CD4-positive, alpha-beta T cell (primary cell): ENCODE measurements around the gene MVD. TPM values are rescaled to one million over a fixed set of nuclear protein-coding genes. Genes with fewer than 3 reads are reported as not detected.

Experiments used
- ATAC-seq: fragments of 200-7000 bp; cut with Tn5 transposase; one replicate; pipeline ENCODE4 v1.10.0; 2022; ENCODE audit warnings: mild to moderate bottlenecking; ENCODE audit not compliant: poor library complexity
- CTCF ChIA-PET: fragments of 350-600 bp; sonication (Branson Sonifier 250); formaldehyde crosslinking; loops from one replicate; lab custom pipeline; 2021; ENCODE audit warnings: antibody characterized with exemption, inconsistent platforms; lab: Charles Lee
- POLR2A ChIA-PET: fragments of 350-600 bp; sonication (Branson Sonifier 250); formaldehyde crosslinking; loops from one replicate; lab custom pipeline; 2021; ENCODE audit warnings: antibody characterized with exemption, inconsistent platforms; lab: Charles Lee
- DNase-seq, 14 experiments: peaks; one replicate each; pipeline ENCODE4 v3.0.0-alpha.2; 2013 to 2020; ENCODE audit warnings: mixed read lengths in 2 of 14
- H3K27ac ChIP-seq, 2 donors: one replicate each; pipeline versions ENCODE4 v1.5.1 to v1.7.0; 2013; ENCODE audit warnings: low read length in 2 of 2, low read depth in 1 of 2, mild to moderate bottlenecking in 1 of 2
- H3K27me3 ChIP-seq, 2 experiments: 1 replicate in 1 of 2; 2 replicates in 1 of 2; pipeline versions ENCODE4 v1.6.1 to v1.7.0; 2013; ENCODE audit warnings: low read length in 2 of 2, control low read depth in 1 of 2, mild to moderate bottlenecking in 1 of 2, moderate library complexity in 1 of 2; ENCODE audit not compliant: insufficient read depth in 2 of 2, control insufficient read depth in 1 of 2
- H3K36me3 ChIP-seq: one replicate; pipeline ENCODE4 v1.6.1; 2013; ENCODE audit warnings: low read length, control low read depth; ENCODE audit not compliant: insufficient read depth
- H3K4me1 ChIP-seq: one replicate; pipeline ENCODE4 v1.6.1; 2013; ENCODE audit warnings: low read length, control low read depth; ENCODE audit not compliant: insufficient read depth
- H3K4me3 ChIP-seq: one replicate; pipeline ENCODE4 v1.5.1; 2013; ENCODE audit warnings: mild to moderate bottlenecking, low read length, moderate library complexity
- H3K9me3 ChIP-seq, 2 experiments: 1 replicate in 1 of 2; 2 replicates in 1 of 2; pipeline versions ENCODE4 v1.6.1 to v1.7.0; 2013; ENCODE audit warnings: low read length in 2 of 2, mild to moderate bottlenecking in 2 of 2, control low read depth in 1 of 2, moderate library complexity in 1 of 2; ENCODE audit not compliant: control insufficient read depth in 1 of 2, insufficient read depth in 1 of 2
- H3K27ac Mint-ChIP-seq: one replicate; pipeline ENCODE4 v1.8.0; 2020; ENCODE audit warnings: mixed read lengths
- H3K27me3 Mint-ChIP-seq: one replicate; pipeline ENCODE4 v1.8.0; 2021; ENCODE audit warnings: mixed read lengths
- H3K36me3 Mint-ChIP-seq: one replicate; pipeline ENCODE4 v1.8.0; 2021; ENCODE audit warnings: low read depth, mixed read lengths
- H3K4me1 Mint-ChIP-seq: one replicate; pipeline ENCODE4 v1.8.0; 2021; ENCODE audit warnings: low read depth, mixed read lengths
- H3K4me3 Mint-ChIP-seq: one replicate; pipeline ENCODE4 v1.8.0; 2020; ENCODE audit warnings: mild to moderate bottlenecking, mixed read lengths
- H3K9me3 Mint-ChIP-seq: one replicate; pipeline ENCODE4 v1.8.0; 2020; ENCODE audit warnings: mixed read lengths
- intact Hi-C, 2 experiments: fragments of 100-400 bp; cut with DNase I in 1 of 2; cut with micrococcal nuclease in 1 of 2; formaldehyde crosslinking; loops; one replicate each; pipeline versions ENCODE4 v1.15.1 to v1.9.0; 2023 to 2025; cut with DNase I, micrococcal nuclease
- total RNA-seq, 174 experiments: library from RNA in 2 of 174; stranded (reverse) in 2 of 174; gene quantifications; one replicate each; pipeline ENCODE4 v1.2.3 and lab custom pipeline; 2021 to 2026
- TF ChIP-seq, protein P1 (sequence below): fragments of 200-600 bp; IDR thresholded peaks from one replicate; pipeline ENCODE4 v1.8.0; 2022; ENCODE audit warnings: antibody characterized with exemption, mild to moderate bottlenecking

The MVD gene
- total RNA-seq, 2 experiments from 2014 or later: 74.2 to 76.9 TPM

DNA sequence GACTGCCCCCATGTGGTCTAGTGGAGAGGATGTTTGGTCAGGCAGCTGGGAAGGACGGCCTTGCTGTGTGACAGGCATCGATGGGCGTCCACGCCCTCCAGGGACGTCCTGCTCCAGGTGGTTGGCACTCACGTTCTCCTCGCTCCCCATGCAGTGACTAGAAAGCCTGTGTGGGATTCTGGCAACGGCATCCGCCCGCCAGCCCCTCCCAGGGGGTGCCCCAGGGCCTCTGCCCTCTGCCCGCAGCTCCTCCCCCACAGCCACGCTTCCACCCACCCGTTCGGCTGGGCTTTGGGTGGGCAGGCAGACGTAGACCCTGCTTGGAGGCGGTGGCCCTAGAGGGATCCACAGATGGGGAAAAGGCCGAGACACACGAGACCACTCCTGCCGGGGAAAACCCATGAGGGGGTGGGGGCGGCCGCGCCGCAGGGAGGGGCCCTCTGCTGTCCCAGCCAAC, 29.2 kb downstream of the MVD start:
- peak overlapping the region; percentile 27 to 49 for H3K27ac ChIP-seq
- peaks cover under 1 to 7% of the 10 kb centered on the region in 2 experiments for H3K27me3 ChIP-seq
- Mint-ChIP-seq H3K27ac (peak overlapping the region; percentile 58), H3K4me3 (peak overlapping the region; percentile 80), H3K4me1 (peaks cover 28% of the 10 kb centered on the region), H3K27me3 (peaks cover 17% of the 10 kb centered on the region), H3K9me3 (no peaks in the 10 kb centered on the region), H3K36me3 (peaks cover 31% of the 10 kb centered on the region)
- TF ChIP-seq, protein P1, sequence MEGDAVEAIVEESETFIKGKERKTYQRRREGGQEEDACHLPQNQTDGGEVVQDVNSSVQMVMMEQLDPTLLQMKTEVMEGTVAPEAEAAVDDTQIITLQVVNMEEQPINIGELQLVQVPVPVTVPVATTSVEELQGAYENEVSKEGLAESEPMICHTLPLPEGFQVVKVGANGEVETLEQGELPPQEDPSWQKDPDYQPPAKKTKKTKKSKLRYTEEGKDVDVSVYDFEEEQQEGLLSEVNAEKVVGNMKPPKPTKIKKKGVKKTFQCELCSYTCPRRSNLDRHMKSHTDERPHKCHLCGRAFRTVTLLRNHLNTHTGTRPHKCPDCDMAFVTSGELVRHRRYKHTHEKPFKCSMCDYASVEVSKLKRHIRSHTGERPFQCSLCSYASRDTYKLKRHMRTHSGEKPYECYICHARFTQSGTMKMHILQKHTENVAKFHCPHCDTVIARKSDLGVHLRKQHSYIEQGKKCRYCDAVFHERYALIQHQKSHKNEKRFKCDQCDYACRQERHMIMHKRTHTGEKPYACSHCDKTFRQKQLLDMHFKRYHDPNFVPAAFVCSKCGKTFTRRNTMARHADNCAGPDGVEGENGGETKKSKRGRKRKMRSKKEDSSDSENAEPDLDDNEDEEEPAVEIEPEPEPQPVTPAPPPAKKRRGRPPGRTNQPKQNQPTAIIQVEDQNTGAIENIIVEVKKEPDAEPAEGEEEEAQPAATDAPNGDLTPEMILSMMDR: no peak
- POLR2A ChIA-PET: interaction anchor here (0.6 to 3.4 kb wide), 6 partner anchors 8 to 67 kb away, joined by 3 to 15 read pairs (median 5); partner anchors contain the start of genes MVD and ZC3H18
- intact Hi-C loops: loop anchor here in 1 of 2 experiments (2.0 to 10.0 kb wide), 3 partner anchors 13 to 69 kb away; no protein-coding TSS in a partner anchor
- peaks cover 25% of the 10 kb centered on the region for H3K36me3 ChIP-seq
- peak overlapping the region; percentile 63 for H3K4me3 ChIP-seq
- H3K4me1 ChIP-seq: peaks cover 57% of the 10 kb centered on the region
- CTCF ChIA-PET: interaction anchor here (1.4 kb wide), 1 partner anchor 14 kb away, joined by 8 read pairs; no protein-coding TSS in a partner anchor
- peaks cover 0 to 15% of the 10 kb centered on the region in 2 experiments for H3K9me3 ChIP-seq
- ATAC-seq (peak; percentile 57), DNase-seq (peak in 11 of 14 experiments; percentile 23 to 81 (median 45))

DNA sequence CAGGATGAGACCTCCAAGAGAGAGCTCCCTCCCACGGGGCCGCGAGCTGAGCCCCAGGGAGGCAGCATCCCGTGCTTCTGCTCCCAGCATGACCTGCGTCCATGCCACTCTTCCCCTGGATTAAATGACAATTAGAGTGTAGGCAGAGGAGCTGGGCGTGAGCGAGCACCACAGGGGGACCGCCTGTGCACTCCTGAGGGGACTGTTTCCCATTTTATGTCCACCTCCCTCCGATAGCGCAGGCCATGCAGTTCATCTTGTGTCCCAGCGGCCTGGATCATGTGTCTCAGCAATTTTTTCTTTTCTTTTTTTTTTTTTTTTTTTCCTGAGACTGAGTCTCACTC, 30.3 kb downstream of the MVD start:
- intact Hi-C loops: loop anchor here in 1 of 2 experiments (5.0 to 10.0 kb wide), 2 partner anchors 48 to 70 kb away; no protein-coding TSS in a partner anchor
- Mint-ChIP-seq H3K27me3 (peaks cover 6% of the 10 kb centered on the region), H3K27ac (no peak overlapping the region), H3K4me3 (no peak overlapping the region), H3K4me1 (peaks cover 16% of the 10 kb centered on the region), H3K36me3 (peaks cover 39% of the 10 kb centered on the region), H3K9me3 (no peaks in the 10 kb centered on the region)
- peaks cover 35% of the 10 kb centered on the region for H3K36me3 ChIP-seq
- TF ChIP-seq, protein P1: no peak
- CTCF ChIA-PET: interaction anchor here (1.4 kb wide), 1 partner anchor 12 kb away, joined by 8 read pairs; no protein-coding TSS in a partner anchor
- DNase-seq: no peak
- POLR2A ChIA-PET: interaction anchor here (1.0 to 3.4 kb wide), 2 partner anchors 10 to 13 kb away, joined by 4 to 15 read pairs; no protein-coding TSS in a partner anchor
- H3K27ac ChIP-seq: no peak overlapping the region
- no peak overlapping the region for H3K4me3 ChIP-seq
- peaks cover 0 to 8% of the 10 kb centered on the region in 2 experiments for H3K9me3 ChIP-seq
- no peak for ATAC-seq
- peaks cover 0 to 1% of the 10 kb centered on the region in 2 experiments for H3K27me3 ChIP-seq
- peaks cover 45% of the 10 kb centered on the region for H3K4me1 ChIP-seq

DNA sequence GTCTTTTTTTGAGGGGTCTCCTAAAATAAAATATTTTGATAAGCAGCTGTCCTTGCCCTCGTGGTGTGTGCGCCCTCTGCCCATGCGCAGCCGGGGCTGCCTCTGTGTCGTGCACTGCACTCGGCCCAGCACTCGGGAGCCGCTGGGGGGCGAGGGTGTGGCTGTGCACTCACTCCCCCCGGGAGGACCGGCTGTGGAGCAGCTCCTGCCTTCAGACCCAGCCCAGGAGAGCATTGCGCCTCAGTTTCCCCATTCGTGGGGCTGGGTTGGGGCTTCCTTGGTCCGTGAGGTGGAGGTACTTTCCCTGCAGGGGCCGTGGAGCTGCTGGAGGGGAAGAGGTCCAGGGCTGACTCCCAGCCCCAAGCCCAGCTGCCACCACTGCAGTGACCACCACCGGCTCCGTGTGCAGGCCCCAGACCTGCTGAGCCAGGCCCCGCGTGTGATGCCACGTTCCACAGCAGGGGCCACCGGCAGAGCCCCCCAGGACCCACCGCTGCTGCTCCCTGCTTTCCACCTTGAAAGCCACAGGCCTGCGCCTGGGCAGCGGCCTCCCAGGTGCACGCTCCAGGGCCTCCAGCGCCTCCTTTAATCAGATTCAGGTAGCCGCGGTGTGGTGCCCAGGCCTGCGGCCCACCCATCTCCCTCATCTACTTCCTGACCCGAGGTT, 30.8 kb downstream of the MVD start:
- intact Hi-C loops: loop anchor here in 1 of 2 experiments (5.0 to 10.0 kb wide), 2 partner anchors 47 to 70 kb away; no protein-coding TSS in a partner anchor
- Mint-ChIP-seq H3K27me3 (peaks cover under 1% of the 10 kb centered on the region), H3K4me3 (no peak overlapping the region), H3K4me1 (peaks cover 11% of the 10 kb centered on the region), H3K36me3 (peaks cover 41% of the 10 kb centered on the region), H3K27ac (no peak overlapping the region), H3K9me3 (no peaks in the 10 kb centered on the region)
- TF ChIP-seq, protein P1: no peak
- Histone ChIP-seq H3K4me1 (peaks cover 40% of the 10 kb centered on the region), H3K27me3 (no peaks in the 10 kb centered on the region), H3K4me3 (no peak overlapping the region), H3K9me3 (peaks cover 0 to 3% of the 10 kb centered on the region in 2 experiments), H3K27ac (no peak overlapping the region), H3K36me3 (peaks cover 40% of the 10 kb centered on the region)
- CTCF ChIA-PET: interaction anchor here (1.2 kb wide), 1 partner anchor 12 kb away, joined by 3 read pairs; no protein-coding TSS in a partner anchor
- ATAC-seq (no peak), DNase-seq (no peak)
- POLR2A ChIA-PET: interaction anchor here (3.4 kb wide), 1 partner anchor 12 kb away, joined by 15 read pairs; no protein-coding TSS in a partner anchor
